CD14-positive monocyte (primary cell): Measurements from ENCODE around the gene GREB1. TPM values are rescaled to one million over a fixed set of nuclear protein-coding genes. Genes with fewer than 3 reads are reported as not detected.
A peak's percentile ranks its signal among the peaks of the same experiment; 100 is the strongest.

Experiments
- DNase-seq, 3 donors: peaks; one replicate each; pipeline ENCODE4 v3.0.0-alpha.2; 2011 to 2022
- H2AFZ ChIP-seq: 2 replicates; pipeline ENCODE4 v1.6.0; 2012; ENCODE audit warnings: mild to moderate bottlenecking, low read depth, low read length, inconsistent platforms; ENCODE audit not compliant: insufficient read depth, poor library complexity, severe bottlenecking
- H3K27ac ChIP-seq, 2 donors: 1 replicate in 1 of 2; 2 replicates in 1 of 2; pipeline ENCODE4 v1.5.1; 2012 to 2013; ENCODE audit warnings: low read length in 2 of 2, control low read depth in 1 of 2, inconsistent platforms in 1 of 2, low read depth in 1 of 2, mild to moderate bottlenecking in 1 of 2
- H3K27me3 ChIP-seq, 2 donors: one replicate each; pipeline versions ENCODE4 v1.6.0 to v1.6.1; 2011 to 2013; ENCODE audit warnings: low read length in 2 of 2; ENCODE audit not compliant: control insufficient read depth in 2 of 2, insufficient read depth in 2 of 2
- H3K36me3 ChIP-seq, 2 donors: replicated peaks in 1 of 2; 1 replicate in 1 of 2; 2 replicates in 1 of 2; pipeline versions ENCODE4 v1.5.1 to v1.6.1; 2012 to 2013; ENCODE audit warnings: low read length in 2 of 2, control low read depth in 1 of 2, inconsistent platforms in 1 of 2, mild to moderate bottlenecking in 1 of 2; ENCODE audit not compliant: insufficient read depth in 2 of 2, control insufficient read depth in 1 of 2
- H3K4me1 ChIP-seq, 2 donors: 1 replicate in 1 of 2; 2 replicates in 1 of 2; pipeline versions ENCODE4 v1.5.1 to v1.6.1; 2012 to 2013; ENCODE audit warnings: low read length in 2 of 2, control low read depth in 1 of 2, inconsistent platforms in 1 of 2, mild to moderate bottlenecking in 1 of 2, moderate library complexity in 1 of 2; ENCODE audit not compliant: insufficient read depth in 2 of 2, control insufficient read depth in 1 of 2
- H3K4me2 ChIP-seq: replicated peaks from 2 replicates; pipeline ENCODE3; 2012; ENCODE audit warnings: low read length, moderate library complexity, mild to moderate bottlenecking; ENCODE audit not compliant: poor library complexity, severe bottlenecking; ENCODE audit errors: extremely low read depth
- H3K4me3 ChIP-seq, 3 experiments: fragments of 200-600 bp in 1 of 3; sonication (generic) in 1 of 3; replicated peaks in 1 of 3; 1 replicate in 2 of 3; 2 replicates in 1 of 3; pipeline ENCODE4 v1.5.1; 2011 to 2013; ENCODE audit warnings: low read length in 3 of 3, mild to moderate bottlenecking in 3 of 3, control low read depth in 2 of 3, low read depth in 2 of 3, inconsistent platforms in 1 of 3, moderate library complexity in 1 of 3
- H3K79me2 ChIP-seq: 2 replicates; pipeline ENCODE4 v1.6.0; 2012; ENCODE audit warnings: mild to moderate bottlenecking, control low read depth, inconsistent platforms, low read length, moderate library complexity; ENCODE audit not compliant: insufficient read depth
- H3K9ac ChIP-seq: 2 replicates; pipeline ENCODE4 v1.6.0; 2017; ENCODE audit warnings: low read length, mild to moderate bottlenecking; ENCODE audit not compliant: insufficient read depth, poor library complexity, severe bottlenecking
- H3K9me3 ChIP-seq, 2 donors: replicated peaks in 1 of 2; 1 replicate in 1 of 2; 2 replicates in 1 of 2; pipeline versions ENCODE4 v1.5.1 to v1.6.1; 2012 to 2013; ENCODE audit warnings: low read length in 2 of 2, control low read depth in 1 of 2; ENCODE audit not compliant: control insufficient read depth in 1 of 2, insufficient read depth in 1 of 2
- H4K20me1 ChIP-seq: 2 replicates; pipeline ENCODE4 v1.6.0; 2012; ENCODE audit warnings: mild to moderate bottlenecking, low read length, control low read depth, moderate library complexity; ENCODE audit not compliant: insufficient read depth
- H3K27ac Mint-ChIP-seq, 7 donors: one replicate each; pipeline ENCODE4 v1.8.0; 2020; ENCODE audit warnings: mild to moderate bottlenecking in 7 of 7, mixed read lengths in 7 of 7, moderate library complexity in 6 of 7, inconsistent platforms in 2 of 7
- H3K27me3 Mint-ChIP-seq, 3 donors: one replicate each; pipeline ENCODE4 v1.8.0; 2021 to 2022; ENCODE audit warnings: low read depth in 3 of 3, mild to moderate bottlenecking in 3 of 3, mixed read lengths in 3 of 3, moderate library complexity in 3 of 3, inconsistent platforms in 1 of 3
- H3K36me3 Mint-ChIP-seq, 2 donors: one replicate each; pipeline ENCODE4 v1.8.0; 2020; ENCODE audit warnings: mixed read lengths in 2 of 2, inconsistent platforms in 1 of 2, mild to moderate bottlenecking in 1 of 2
- H3K4me1 Mint-ChIP-seq: one replicate; pipeline ENCODE4 v1.8.0; 2020; ENCODE audit warnings: mild to moderate bottlenecking, mixed read lengths
- H3K4me3 Mint-ChIP-seq, 2 donors: one replicate each; pipeline ENCODE4 v1.8.0; 2020; ENCODE audit warnings: mild to moderate bottlenecking in 2 of 2, mixed read lengths in 2 of 2, moderate library complexity in 1 of 2
- H3K9me3 Mint-ChIP-seq, 7 donors: one replicate each; pipeline ENCODE4 v1.8.0; 2020 to 2022; ENCODE audit warnings: mixed read lengths in 7 of 7, mild to moderate bottlenecking in 6 of 7, moderate library complexity in 6 of 7, inconsistent platforms in 2 of 7
- WGBS: methylation state at CpG from one replicate; pipeline ENCODE4 v1.1.5; 2013; ENCODE audit warnings: missing lambda C conversion rate; ENCODE audit not compliant: insufficient coverage; 5-methylcytosine and 5-hydroxymethylcytosine counted together
- intact Hi-C, 2 donors: fragments of 100-400 bp; cut with micrococcal nuclease; formaldehyde crosslinking; loops; one replicate each; pipeline versions ENCODE4 v1.15.0 to v1.15.1; 2023
- polyA plus RNA-seq, 3 donors: library from polyadenylated mRNA; depleted of rRNA in 1 of 3; unstranded in 2 of 3; stranded (reverse) in 1 of 3; fragments of 300-500 nt in 2 of 3; fragments of >200 nt in 1 of 3; fragmentation: Illumina TruSeq in 2 of 3; gene quantifications; 1 replicate in 2 of 3; 2 replicates in 1 of 3; pipeline ENCODE4 v1.2.3, GENCODE V29; 2012 to 2021
- TF ChIP-seq, protein P1 (sequence below): fragments of 200-600 bp; IDR thresholded peaks from one replicate; pipeline ENCODE4 v1.8.0; 2022; ENCODE audit warnings: antibody characterized with exemption, mild to moderate bottlenecking

GREB1 gene
- polyA plus RNA-seq, 3 donors: not detected

DNA sequence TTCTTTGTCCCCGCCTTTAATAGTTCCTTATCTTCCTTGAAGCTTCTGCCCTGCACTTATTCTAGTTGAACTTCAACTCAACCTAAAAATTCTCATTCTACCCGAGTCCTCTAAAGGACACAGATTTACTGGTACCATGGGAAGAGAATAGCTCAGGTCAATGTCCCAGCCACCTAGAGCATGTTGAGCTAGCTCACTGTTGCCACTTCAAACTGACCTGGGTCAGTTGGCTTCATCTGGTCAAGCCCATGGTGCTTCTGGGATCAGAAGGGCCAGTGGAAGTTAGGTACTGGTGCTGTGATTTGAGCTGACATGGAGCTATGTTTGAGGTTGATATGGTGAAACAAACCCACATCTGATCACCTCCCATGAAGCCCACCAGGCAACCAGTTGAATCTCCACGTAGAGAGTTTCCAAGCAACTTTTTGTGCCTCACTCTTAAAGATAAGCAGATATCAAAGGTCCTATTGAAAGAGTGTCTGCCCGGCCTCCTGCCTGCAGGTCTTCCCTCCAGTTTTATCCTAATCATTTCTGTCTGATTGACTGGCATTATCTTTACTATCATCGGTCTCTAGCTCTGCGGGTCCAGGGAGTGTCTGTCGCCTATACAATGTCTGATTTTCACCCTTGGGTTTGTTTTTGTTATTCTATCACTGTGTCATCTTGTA lies 17.2 kb downstream of the GREB1 start:
- no peaks in the 10 kb centered on the region for H4K20me1 ChIP-seq
- H3K27me3 ChIP-seq: peaks cover 6 to 35% of the 10 kb centered on the region in 2 donors
- no peaks in the 10 kb centered on the region for H3K36me3 Mint-ChIP-seq
- H3K36me3 ChIP-seq: no peaks in the 10 kb centered on the region
- peaks cover 12 to 14% of the 10 kb centered on the region in 2 donors for H3K4me1 ChIP-seq
- H3K9ac ChIP-seq: no peak overlapping the region
- H2AFZ ChIP-seq: no peak overlapping the region
- H3K27ac Mint-ChIP-seq: peak overlapping the region in 1 of 7 donors; percentile 30
- WGBS: 50% methylated on average over 1 of the region's 7 CpGs
- TF ChIP-seq, protein P1, sequence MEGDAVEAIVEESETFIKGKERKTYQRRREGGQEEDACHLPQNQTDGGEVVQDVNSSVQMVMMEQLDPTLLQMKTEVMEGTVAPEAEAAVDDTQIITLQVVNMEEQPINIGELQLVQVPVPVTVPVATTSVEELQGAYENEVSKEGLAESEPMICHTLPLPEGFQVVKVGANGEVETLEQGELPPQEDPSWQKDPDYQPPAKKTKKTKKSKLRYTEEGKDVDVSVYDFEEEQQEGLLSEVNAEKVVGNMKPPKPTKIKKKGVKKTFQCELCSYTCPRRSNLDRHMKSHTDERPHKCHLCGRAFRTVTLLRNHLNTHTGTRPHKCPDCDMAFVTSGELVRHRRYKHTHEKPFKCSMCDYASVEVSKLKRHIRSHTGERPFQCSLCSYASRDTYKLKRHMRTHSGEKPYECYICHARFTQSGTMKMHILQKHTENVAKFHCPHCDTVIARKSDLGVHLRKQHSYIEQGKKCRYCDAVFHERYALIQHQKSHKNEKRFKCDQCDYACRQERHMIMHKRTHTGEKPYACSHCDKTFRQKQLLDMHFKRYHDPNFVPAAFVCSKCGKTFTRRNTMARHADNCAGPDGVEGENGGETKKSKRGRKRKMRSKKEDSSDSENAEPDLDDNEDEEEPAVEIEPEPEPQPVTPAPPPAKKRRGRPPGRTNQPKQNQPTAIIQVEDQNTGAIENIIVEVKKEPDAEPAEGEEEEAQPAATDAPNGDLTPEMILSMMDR: no peak
- no peak for DNase-seq
- intact Hi-C loops: no loop called here
- H3K27ac ChIP-seq: no peak overlapping the region
- no peaks in the 10 kb centered on the region for H3K79me2 ChIP-seq
- no peak overlapping the region for H3K4me3 ChIP-seq
- no peaks in the 10 kb centered on the region for H3K9me3 ChIP-seq
- H3K4me1 Mint-ChIP-seq: peaks cover 19% of the 10 kb centered on the region
- H3K4me2 ChIP-seq: no peak overlapping the region
- peaks cover 0 to 3% (median 1%) of the 10 kb centered on the region in 7 donors for H3K9me3 Mint-ChIP-seq
- no peak overlapping the region for H3K4me3 Mint-ChIP-seq
- H3K27me3 Mint-ChIP-seq: peaks cover 24 to 59% (median 51%) of the 10 kb centered on the region in 3 donors

DNA sequence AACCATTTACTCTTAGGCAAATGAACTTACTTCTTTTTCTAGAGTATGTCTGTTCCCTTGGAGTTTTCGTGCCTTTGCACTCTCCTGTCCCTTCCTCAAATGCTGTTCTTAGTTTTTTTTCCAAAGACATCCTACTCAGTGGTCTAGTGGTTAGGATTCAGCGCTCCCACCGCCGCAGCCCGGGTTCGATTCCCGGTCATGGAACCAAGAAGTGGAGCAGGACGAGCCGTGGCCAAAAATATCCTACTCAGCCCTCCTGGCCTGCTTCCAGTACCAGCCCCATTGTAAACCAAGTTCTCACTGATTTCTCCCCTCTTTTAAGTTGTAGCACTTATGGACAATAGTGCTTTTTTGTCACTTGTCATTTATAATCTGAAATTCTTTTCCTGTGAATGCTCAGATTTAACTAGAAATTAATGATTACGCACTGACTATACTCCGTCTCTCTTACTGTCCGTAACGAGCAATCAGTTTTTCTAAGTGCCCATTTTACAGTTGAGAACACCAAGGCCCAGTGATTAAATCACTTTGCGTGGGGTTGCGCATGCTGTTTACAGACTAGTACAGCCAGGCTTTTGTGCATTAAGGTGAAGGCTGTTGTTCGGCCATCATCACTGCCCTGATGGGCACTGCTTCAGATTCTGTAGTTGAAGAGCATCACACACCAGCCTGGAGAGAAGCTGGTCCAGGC lies 17.9 kb downstream of the GREB1 start:
- Mint-ChIP-seq H3K4me3 (no peak overlapping the region), H3K27me3 (peaks cover 30 to 65% (median 57%) of the 10 kb centered on the region in 3 donors)
- DNase-seq: no peak

More for the DNA sequence above, 17.9 kb downstream of the GREB1 start:
- intact Hi-C loops: no loop called here
- Histone ChIP-seq H3K4me2 (no peak overlapping the region), H3K9me3 (no peaks in the 10 kb centered on the region), H3K9ac (no peak overlapping the region), H3K79me2 (no peaks in the 10 kb centered on the region), H3K4me3 (no peak overlapping the region), H3K36me3 (no peaks in the 10 kb centered on the region), H3K4me1 (peaks cover 12 to 14% of the 10 kb centered on the region in 2 donors), H3K27ac (no peak overlapping the region), H2AFZ (no peak overlapping the region), H4K20me1 (no peaks in the 10 kb centered on the region), H3K27me3 (peaks cover 9 to 42% of the 10 kb centered on the region in 2 donors)
- Mint-ChIP-seq H3K9me3 (peaks cover 0 to 3% (median 1%) of the 10 kb centered on the region in 7 donors), H3K4me1 (peaks cover 23% of the 10 kb centered on the region), H3K27ac (no peak overlapping the region), H3K36me3 (no peaks in the 10 kb centered on the region)
- 94% methylated on average over 14 of the region's 16 CpGs for WGBS
- TF ChIP-seq, protein P1: no peak
